CD4-positive, CD25-positive, alpha-beta regulatory T cell (primary cell): ENCODE results near the gene MINDY4. TPM values are rescaled to one million over a fixed set of nuclear protein-coding genes. Genes with fewer than 3 reads are reported as not detected.

Source experiments
- ATAC-seq, 2 donors: fragments of 150-1000 bp; cut with Tn5 transposase; one replicate each; pipeline ENCODE4 v1.10.0; 2021; ENCODE audit warnings: low read depth in 2 of 2, moderate number of reproducible peaks in 2 of 2, moderate library complexity in 1 of 2
- DNase-seq, 3 donors: peaks; one replicate each; pipeline versions ENCODE4 v3.0.0 to v3.0.0-alpha.2; 2012 to 2022; ENCODE audit warnings: mixed read lengths in 1 of 3
- H3K27ac ChIP-seq: one replicate; pipeline ENCODE4 v1.7.0; 2013; ENCODE audit warnings: mild to moderate bottlenecking, low read length; ENCODE audit not compliant: insufficient read depth, poor library complexity, severe bottlenecking
- H3K27me3 ChIP-seq: one replicate; pipeline ENCODE4 v1.7.0; 2013; ENCODE audit warnings: low read length; ENCODE audit not compliant: control insufficient read depth, insufficient read depth
- H3K36me3 ChIP-seq: one replicate; pipeline ENCODE4 v1.7.0; 2013; ENCODE audit warnings: mild to moderate bottlenecking, low read length, moderate library complexity; ENCODE audit not compliant: control insufficient read depth, insufficient read depth
- H3K4me1 ChIP-seq: 2 replicates; pipeline ENCODE4 v1.7.0; 2013; ENCODE audit warnings: mild to moderate bottlenecking, low read length; ENCODE audit not compliant: insufficient read depth, control insufficient read depth, poor library complexity, severe bottlenecking
- H3K4me3 ChIP-seq: one replicate; pipeline ENCODE4 v1.7.0; 2013; ENCODE audit warnings: low read depth, mild to moderate bottlenecking, low read length, moderate library complexity
- H3K9me3 ChIP-seq, 2 experiments: 1 replicate in 1 of 2; 2 replicates in 1 of 2; pipeline ENCODE4 v1.7.0; 2013; ENCODE audit warnings: low read length in 2 of 2, mild to moderate bottlenecking in 1 of 2, moderate library complexity in 1 of 2; ENCODE audit not compliant: control insufficient read depth in 2 of 2
- H3K27ac Mint-ChIP-seq, 3 donors: one replicate each; pipeline ENCODE4 v1.8.0; 2020 to 2022; ENCODE audit warnings: mild to moderate bottlenecking in 3 of 3, mixed read lengths in 3 of 3, moderate library complexity in 2 of 3
- H3K27me3 Mint-ChIP-seq: one replicate; pipeline ENCODE4 v1.8.0; 2022; ENCODE audit warnings: mild to moderate bottlenecking, mixed read lengths
- H3K36me3 Mint-ChIP-seq: one replicate; pipeline ENCODE4 v1.8.0; 2020; ENCODE audit warnings: mixed read lengths
- H3K4me1 Mint-ChIP-seq, 4 donors: one replicate each; pipeline ENCODE4 v1.8.0; 2020 to 2022; ENCODE audit warnings: mixed read lengths in 4 of 4, mild to moderate bottlenecking in 1 of 4
- H3K4me3 Mint-ChIP-seq, 4 donors: one replicate each; pipeline ENCODE4 v1.8.0; 2020 to 2022; ENCODE audit warnings: mild to moderate bottlenecking in 4 of 4, mixed read lengths in 4 of 4, moderate library complexity in 3 of 4
- H3K9me3 Mint-ChIP-seq, 7 donors: one replicate each; pipeline ENCODE4 v1.8.0; 2020 to 2022; ENCODE audit warnings: mixed read lengths in 7 of 7, mild to moderate bottlenecking in 3 of 7, moderate library complexity in 2 of 7
- polyA plus RNA-seq, 4 donors: library from polyadenylated mRNA; unstranded; fragments of 300-500 nt; fragmentation: Illumina TruSeq; gene quantifications; one replicate each; pipeline ENCODE4 v1.2.3, GENCODE V29; 2021
- total RNA-seq: library from RNA; stranded (reverse); gene quantifications from one replicate; pipeline ENCODE4 v1.2.3, GENCODE V29; 2022

The MINDY4 gene
- total and polyA plus RNA-seq, 5 donors from 2014 or later, result 0.17 to 1.0 (median 0.52) TPM

- H3K36me3 Mint-ChIP-seq, result no peaks in the 10 kb centered on the region
- no peaks in the 10 kb centered on the region for H3K9me3 Mint-ChIP-seq
- H3K27me3 Mint-ChIP-seq, result no peaks in the 10 kb centered on the region
- Histone ChIP-seq H3K27me3 (no peaks in the 10 kb centered on the region), H3K9me3 (no peaks in the 10 kb centered on the region), H3K27ac (no peak overlapping the region), H3K36me3 (no peaks in the 10 kb centered on the region), H3K4me3 (no peak overlapping the region), H3K4me1 (no peaks in the 10 kb centered on the region)
- no peak overlapping the region for H3K27ac Mint-ChIP-seq
- no peak for DNase-seq
- H3K4me3 Mint-ChIP-seq, result no peak overlapping the region
- H3K4me1 Mint-ChIP-seq, result no peaks in the 10 kb centered on the region
- ATAC-seq, result no peak
These were observed 72.7 kb downstream of the MINDY4 start for GRCh38 chr7:30843741-30844482.

- Mint-ChIP-seq H3K27ac (no peak overlapping the region), H3K36me3 (no peaks in the 10 kb centered on the region), H3K4me1 (no peaks in the 10 kb centered on the region), H3K9me3 (no peaks in the 10 kb centered on the region), H3K4me3 (no peak overlapping the region), H3K27me3 (no peaks in the 10 kb centered on the region)
- no peak for DNase-seq
- Histone ChIP-seq H3K27ac (no peak overlapping the region), H3K4me3 (no peak overlapping the region), H3K36me3 (no peaks in the 10 kb centered on the region), H3K9me3 (no peaks in the 10 kb centered on the region), H3K4me1 (no peaks in the 10 kb centered on the region), H3K27me3 (no peaks in the 10 kb centered on the region)
- no peak for ATAC-seq
These were observed 73.3 kb downstream of the MINDY4 start for GRCh38 chr7:30844483-30844874.

- H3K27ac ChIP-seq, result no peak overlapping the region
- no peak overlapping the region for H3K4me3 Mint-ChIP-seq
- no peaks in the 10 kb centered on the region for H3K4me1 Mint-ChIP-seq
- no peak overlapping the region for H3K27ac Mint-ChIP-seq
- no peaks in the 10 kb centered on the region for H3K9me3 ChIP-seq
- no peaks in the 10 kb centered on the region for H3K36me3 ChIP-seq
- H3K36me3 Mint-ChIP-seq, result no peaks in the 10 kb centered on the region
- H3K9me3 Mint-ChIP-seq, result no peaks in the 10 kb centered on the region
- ATAC-seq (no peak), DNase-seq (no peak)
- H3K27me3 ChIP-seq, result no peaks in the 10 kb centered on the region
- no peaks in the 10 kb centered on the region for H3K27me3 Mint-ChIP-seq
- no peaks in the 10 kb centered on the region for H3K4me1 ChIP-seq
- H3K4me3 ChIP-seq, result no peak overlapping the region
These were observed 73.7 kb downstream of the MINDY4 start for GRCh38 chr7:30844916-30845315.

GRCh38 chr7:30845426-30846135 lies 74.4 kb downstream of the MINDY4 start:
- no peak overlapping the region for H3K27ac Mint-ChIP-seq
- Histone ChIP-seq H3K36me3 (no peaks in the 10 kb centered on the region), H3K9me3 (no peaks in the 10 kb centered on the region), H3K27ac (no peak overlapping the region), H3K27me3 (no peaks in the 10 kb centered on the region), H3K4me1 (no peaks in the 10 kb centered on the region), H3K4me3 (no peak overlapping the region)
- no peaks in the 10 kb centered on the region for H3K4me1 Mint-ChIP-seq
- ATAC-seq, result no peak
- no peaks in the 10 kb centered on the region for H3K9me3 Mint-ChIP-seq
- DNase-seq, result no peak
- no peak overlapping the region for H3K4me3 Mint-ChIP-seq
- H3K27me3 Mint-ChIP-seq, result no peaks in the 10 kb centered on the region
- H3K36me3 Mint-ChIP-seq, result no peaks in the 10 kb centered on the region

- no peaks in the 10 kb centered on the region for H3K9me3 ChIP-seq
- no peak overlapping the region for H3K27ac ChIP-seq
- no peak overlapping the region for H3K4me3 ChIP-seq
- Mint-ChIP-seq H3K4me3 (no peak overlapping the region), H3K9me3 (peaks cover 0 to 2% (median 0%) of the 10 kb centered on the region in 7 donors), H3K27ac (no peak overlapping the region), H3K27me3 (no peaks in the 10 kb centered on the region), H3K4me1 (no peaks in the 10 kb centered on the region), H3K36me3 (no peaks in the 10 kb centered on the region)
- H3K4me1 ChIP-seq, result no peaks in the 10 kb centered on the region
- H3K27me3 ChIP-seq, result no peaks in the 10 kb centered on the region
- no peak for DNase-seq
- no peak for ATAC-seq
- H3K36me3 ChIP-seq, result no peaks in the 10 kb centered on the region
These were observed 75.2 kb downstream of the MINDY4 start for GRCh38 chr7:30846378-30846777.

GRCh38 chr7:30848121-30848855 lies 77.1 kb downstream of the MINDY4 start:
- Mint-ChIP-seq H3K27ac (no peak overlapping the region), H3K4me1 (no peaks in the 10 kb centered on the region), H3K4me3 (no peak overlapping the region), H3K9me3 (peaks cover 0 to 2% (median 0%) of the 10 kb centered on the region in 7 donors), H3K36me3 (no peaks in the 10 kb centered on the region), H3K27me3 (no peaks in the 10 kb centered on the region)
- no peak overlapping the region for H3K27ac ChIP-seq
- H3K4me1 ChIP-seq, result no peaks in the 10 kb centered on the region
- no peaks in the 10 kb centered on the region for H3K36me3 ChIP-seq
- ATAC-seq (no peak), DNase-seq (no peak)
- H3K27me3 ChIP-seq, result no peaks in the 10 kb centered on the region
- H3K9me3 ChIP-seq, result no peaks in the 10 kb centered on the region
- no peak overlapping the region for H3K4me3 ChIP-seq

- H3K4me3 ChIP-seq, result no peak overlapping the region
- Mint-ChIP-seq H3K27ac (no peak overlapping the region), H3K27me3 (no peaks in the 10 kb centered on the region), H3K4me3 (no peak overlapping the region), H3K4me1 (no peaks in the 10 kb centered on the region), H3K36me3 (no peaks in the 10 kb centered on the region), H3K9me3 (peaks cover 0 to 2% (median 0%) of the 10 kb centered on the region in 7 donors)
- H3K9me3 ChIP-seq, result no peaks in the 10 kb centered on the region
- no peak for ATAC-seq
- DNase-seq, result no peak
- no peaks in the 10 kb centered on the region for H3K36me3 ChIP-seq
- no peaks in the 10 kb centered on the region for H3K27me3 ChIP-seq
- H3K4me1 ChIP-seq, result no peaks in the 10 kb centered on the region
- H3K27ac ChIP-seq, result no peak overlapping the region
These were observed 78.3 kb downstream of the MINDY4 start for GRCh38 chr7:30849565-30849964.
